Mesodermal cell (in vitro differentiated cells): ENCODE results near the gene PLXNA4.

Experiments used
- H3K27ac ChIP-seq: 2 replicates; pipeline ENCODE4 v1.7.0; 2013; ENCODE audit warnings: mild to moderate bottlenecking, low read depth, low read length, moderate library complexity; ENCODE audit not compliant: severe bottlenecking
- H3K36me3 ChIP-seq: 2 replicates; pipeline ENCODE4 v1.7.1; 2013; ENCODE audit warnings: mild to moderate bottlenecking, low read length, moderate library complexity; ENCODE audit not compliant: control insufficient read depth, insufficient read depth
- H3K4me1 ChIP-seq: one replicate; pipeline ENCODE4 v1.7.1; 2013; ENCODE audit warnings: mild to moderate bottlenecking, low read length; ENCODE audit not compliant: insufficient read depth, control insufficient read depth, poor library complexity, severe bottlenecking
- H3K4me3 ChIP-seq: 2 replicates; pipeline ENCODE4 v1.7.0; 2013; ENCODE audit warnings: low read length, control low read depth, mild to moderate bottlenecking; ENCODE audit not compliant: insufficient read depth, poor library complexity, severe bottlenecking; ENCODE audit errors: extremely low read depth
- H3K9me3 ChIP-seq: 2 replicates; pipeline ENCODE4 v1.7.1; 2013; ENCODE audit warnings: mild to moderate bottlenecking, low read length, moderate library complexity; ENCODE audit not compliant: control insufficient read depth
- WGBS, 2 experiments: methylation state at CpG; one replicate each; pipeline ENCODE4 v1.1.5; 2013; ENCODE audit warnings: missing lambda C conversion rate in 2 of 2; ENCODE audit not compliant: insufficient coverage in 2 of 2; 5-methylcytosine and 5-hydroxymethylcytosine counted together

The PLXNA4 gene

GRCh38 chr7:132292803-132293202 is 283.5 kb downstream of the PLXNA4 start:
- no peak overlapping the region for H3K4me3 ChIP-seq
- no peak overlapping the region for H3K27ac ChIP-seq
- WGBS, 2 experiments: 68 to 72% methylated on average over 4 of the region's 4 CpGs
- H3K36me3 ChIP-seq: no peaks in the 10 kb centered on the region
- no peaks in the 10 kb centered on the region for H3K9me3 ChIP-seq
- H3K4me1 ChIP-seq: no peaks in the 10 kb centered on the region

GRCh38 chr7:132291481-132291880 is 284.8 kb downstream of the PLXNA4 start:
- Histone ChIP-seq H3K36me3 (no peaks in the 10 kb centered on the region), H3K27ac (no peak overlapping the region), H3K4me1 (no peaks in the 10 kb centered on the region), H3K4me3 (no peak overlapping the region), H3K9me3 (no peaks in the 10 kb centered on the region)
- WGBS, 2 experiments: 100% methylated on average over 1 of the region's 1 CpG; no CpG with 5 or more reads in 1 of the 2 experiments

- Histone ChIP-seq H3K4me3 (no peak overlapping the region), H3K4me1 (no peaks in the 10 kb centered on the region), H3K9me3 (no peaks in the 10 kb centered on the region), H3K36me3 (no peaks in the 10 kb centered on the region), H3K27ac (no peak overlapping the region)
- WGBS, 2 experiments: 86 to 93% methylated on average over 3 to 5 of the region's 5 CpGs
Observed at GRCh38 chr7:132290021-132290420, 286.2 kb downstream of the PLXNA4 start.

- H3K27ac ChIP-seq: no peak overlapping the region
- H3K36me3 ChIP-seq: no peaks in the 10 kb centered on the region
- H3K9me3 ChIP-seq: no peaks in the 10 kb centered on the region
- 88 to 89% methylated on average over 4 to 5 of the region's 5 CpGs for whole genome bisulfite sequencing, 2 experiments
- no peaks in the 10 kb centered on the region for H3K4me1 ChIP-seq
- no peak overlapping the region for H3K4me3 ChIP-seq
Observed at GRCh38 chr7:132286836-132287235, 289.4 kb downstream of the PLXNA4 start.

- no peaks in the 10 kb centered on the region for H3K9me3 ChIP-seq
- H3K4me3 ChIP-seq: no peak overlapping the region
- 91% methylated on average over 1 of the region's 2 CpGs; no CpG with 5 or more reads in 1 of the 2 experiments for WGBS, 2 experiments
- H3K4me1 ChIP-seq: no peaks in the 10 kb centered on the region
- H3K27ac ChIP-seq: no peak overlapping the region
- H3K36me3 ChIP-seq: no peaks in the 10 kb centered on the region
Observed at GRCh38 chr7:132280335-132280734, 295.9 kb downstream of the PLXNA4 start.

GRCh38 chr7:132279718-132280117 is 296.6 kb downstream of the PLXNA4 start:
- Histone ChIP-seq H3K27ac (no peak overlapping the region), H3K4me1 (no peaks in the 10 kb centered on the region), H3K9me3 (no peaks in the 10 kb centered on the region), H3K4me3 (no peak overlapping the region), H3K36me3 (no peaks in the 10 kb centered on the region)
- 91 to 93% methylated on average over 4 of the region's 4 CpGs for WGBS, 2 experiments

- H3K4me1 ChIP-seq: no peaks in the 10 kb centered on the region
- H3K27ac ChIP-seq: no peak overlapping the region
- WGBS, 2 experiments: 78% methylated on average over 3 to 5 of the region's 5 CpGs
- no peaks in the 10 kb centered on the region for H3K36me3 ChIP-seq
- no peaks in the 10 kb centered on the region for H3K9me3 ChIP-seq
- no peak overlapping the region for H3K4me3 ChIP-seq
Observed at GRCh38 chr7:132276976-132277725, 299.1 kb downstream of the PLXNA4 start.

- no peak overlapping the region for H3K27ac ChIP-seq
- no CpG with 5 or more reads among the region's 3 CpGs for WGBS, 2 experiments
- H3K4me3 ChIP-seq: no peak overlapping the region
- H3K4me1 ChIP-seq: no peaks in the 10 kb centered on the region
- no peaks in the 10 kb centered on the region for H3K36me3 ChIP-seq
- H3K9me3 ChIP-seq: no peaks in the 10 kb centered on the region
Observed at GRCh38 chr7:132276234-132276630, 300.0 kb downstream of the PLXNA4 start.

- Histone ChIP-seq H3K36me3 (no peaks in the 10 kb centered on the region), H3K27ac (no peak overlapping the region), H3K4me3 (no peak overlapping the region), H3K9me3 (no peaks in the 10 kb centered on the region), H3K4me1 (no peaks in the 10 kb centered on the region)
- 71 to 75% methylated on average over 4 of the region's 4 CpGs for WGBS, 2 experiments
Observed at GRCh38 chr7:132275416-132276233, 300.6 kb downstream of the PLXNA4 start.

GRCh38 chr7:132272763-132273371 is 303.4 kb downstream of the PLXNA4 start:
- Histone ChIP-seq H3K4me1 (no peaks in the 10 kb centered on the region), H3K9me3 (no peaks in the 10 kb centered on the region), H3K36me3 (no peaks in the 10 kb centered on the region), H3K4me3 (no peak overlapping the region), H3K27ac (no peak overlapping the region)
- WGBS, 2 experiments: 92 to 94% methylated on average over 5 to 7 of the region's 9 CpGs
